Transverse colon (tissue), 4 donors: Measurements from ENCODE around the gene DOCK10.

ENCODE experiments used
- CTCF ChIP-seq, 5 experiments: fragments of 200-600 bp in 3 of 5; fragments of 450-650 bp in 2 of 5; sonication (generic) in 3 of 5; IDR thresholded peaks; 1 replicate in 2 of 5; 2 replicates in 3 of 5; pipeline ENCODE4 v1.5.1; 2016 to 2017; ENCODE audit warnings: antibody characterized with exemption in 5 of 5, inconsistent platforms in 3 of 5, mild to moderate bottlenecking in 2 of 5, moderate library complexity in 1 of 5
- EP300 ChIP-seq: sonication (generic); formaldehyde crosslinking; IDR thresholded peaks from one replicate; pipeline ENCODE4 v1.6.1; 2017; ENCODE audit warnings: antibody characterized with exemption, low read depth
- POLR2A ChIP-seq: fragments of 450-650 bp; IDR thresholded peaks from one replicate; pipeline ENCODE4 v1.6.1; 2016; ENCODE audit warnings: antibody characterized with exemption, mild to moderate bottlenecking, moderate library complexity
- POLR2AphosphoS5 ChIP-seq, 3 donors: sonication (generic); formaldehyde crosslinking; IDR thresholded peaks; one replicate each; pipeline ENCODE4 v1.6.1; 2016; ENCODE audit warnings: antibody characterized with exemption in 3 of 3

GRCh38 chr2:224729435-224729834 is 312.8 kb downstream of the DOCK10 start:
- TF ChIP-seq CTCF (IDR thresholded peaks at IDR 0.05) (no peak), POLR2A (no peak), EP300 (no peak), POLR2AphosphoS5 (IDR thresholded peaks at IDR 0.05) (no peak)
